ENCODE measurements around the gene CREBRF. TPM values are rescaled to one million over a fixed set of nuclear protein-coding genes. Genes with fewer than 3 reads are reported as not detected.

Gene CREBRF
- total and polyA plus RNA-seq, 2 donors (not counting 1 experiment from before 2014, with no cell fraction given) = 29.7 to 89.7 TPM

- Histone ChIP-seq H3K9me3 (ENCODE audit: control extremely low read depth in 1 of 3, control insufficient read depth in 2 of 3, insufficient read depth in 1 of 3, low read length in 2 of 3) (no peaks in the 10 kb centered on the region), H3K79me2 (ENCODE audit: control insufficient read depth, insufficient read depth, low read length) (no peaks in the 10 kb centered on the region), H3K4me2 (replicated peaks; ENCODE audit: low read depth, low read length, poor library complexity, severe bottlenecking) (no peak overlapping the region), H3K36me3 (replicated peaks in 1 of 2; ENCODE audit: control extremely low read depth in 1 of 2, control insufficient read depth in 1 of 2, extremely low read depth in 1 of 2, insufficient read depth in 2 of 2, low read length in 1 of 2) (peaks cover 0 to 40% of the 10 kb centered on the region in 2 experiments), H3K27ac (ENCODE audit: low read length in 2 of 2) (no peak overlapping the region), H3K4me3 (ENCODE audit: control extremely low read depth in 1 of 5, extremely low read depth in 1 of 5, insufficient read depth in 1 of 5, low read depth in 2 of 5, low read length in 4 of 5) (no peak overlapping the region), H2AFZ (ENCODE audit: insufficient read depth, low read depth, low read length, poor library complexity, severe bottlenecking) (no peak overlapping the region), H3K9ac (ENCODE audit: low read length) (no peak overlapping the region), H4K20me1 (ENCODE audit: control insufficient read depth, insufficient read depth, low read length, poor library complexity, severe bottlenecking) (no peaks in the 10 kb centered on the region), H3K4me1 (ENCODE audit: control insufficient read depth in 2 of 2, insufficient read depth in 2 of 2, low read length in 2 of 2) (no peaks in the 10 kb centered on the region), H3K27me3 (replicated peaks in 1 of 4; ENCODE audit: control extremely low read depth in 1 of 4, control insufficient read depth in 3 of 4, insufficient read depth in 4 of 4, low read length in 3 of 4) (no peaks in the 10 kb centered on the region)
- Mint-ChIP-seq H3K4me1 (no peaks in the 10 kb centered on the region), H3K27ac (no peak overlapping the region), H3K4me3 (no peak overlapping the region), H3K27me3 (no peaks in the 10 kb centered on the region), H3K9me3 (ENCODE audit: insufficient read depth) (no peaks in the 10 kb centered on the region)
- ATAC-seq (ENCODE audit: low read depth) = no peak
- WGBS (ENCODE audit: insufficient coverage) = 89% methylated on average over 6 of the region's 7 CpGs
- CTCF ChIA-PET = no interaction called here
- TF ChIP-seq CTCF (IDR thresholded peaks at IDR 0.05) (no peak), EZH2 (IDR thresholded peaks at IDR 0.05; ENCODE audit: borderline replicate concordance, insufficient read depth, low read depth, low read length, poor library complexity, severe bottlenecking) (no peak)
- intact Hi-C loops (cut with micrococcal nuclease) = no loop called here
- POLR2A ChIA-PET = no interaction called here
- no peak for DNase-seq
Observed at GRCh38 chr5:173163219-173163618, 107.1 kb downstream of the CREBRF start.

GRCh38 chr5:173165177-173166016 is 109.2 kb downstream of the CREBRF start:
- no peak for ATAC-seq (ENCODE audit: low read depth)
- no peaks in the 10 kb centered on the region for H3K9me3 Mint-ChIP-seq (ENCODE audit: insufficient read depth)
- no peak overlapping the region for H3K4me3 Mint-ChIP-seq
- H3K79me2 ChIP-seq (ENCODE audit: control insufficient read depth, insufficient read depth, low read length) = no peaks in the 10 kb centered on the region
- no peak overlapping the region for H3K9ac ChIP-seq (ENCODE audit: low read length)
- 94% methylated on average over 2 of the region's 2 CpGs for WGBS (ENCODE audit: insufficient coverage)
- no peak overlapping the region for H3K27ac ChIP-seq (ENCODE audit: low read length in 2 of 2)
- H3K27ac Mint-ChIP-seq = no peak overlapping the region
- DNase-seq = no peak
- no peaks in the 10 kb centered on the region for H3K4me1 Mint-ChIP-seq
- CTCF ChIA-PET = no interaction called here
- peaks cover 0 to 30% of the 10 kb centered on the region in 2 experiments for H3K36me3 ChIP-seq (replicated peaks in 1 of 2; ENCODE audit: control extremely low read depth in 1 of 2, control insufficient read depth in 1 of 2, extremely low read depth in 1 of 2, insufficient read depth in 2 of 2, low read length in 1 of 2)
- H3K27me3 ChIP-seq (replicated peaks in 1 of 4; ENCODE audit: control extremely low read depth in 1 of 4, control insufficient read depth in 3 of 4, insufficient read depth in 4 of 4, low read length in 3 of 4) = no peaks in the 10 kb centered on the region
- H3K4me2 ChIP-seq (replicated peaks; ENCODE audit: low read depth, low read length, poor library complexity, severe bottlenecking) = no peak overlapping the region
- no peaks in the 10 kb centered on the region for H3K9me3 ChIP-seq (ENCODE audit: control extremely low read depth in 1 of 3, control insufficient read depth in 2 of 3, insufficient read depth in 1 of 3, low read length in 2 of 3)
- H3K4me1 ChIP-seq (ENCODE audit: control insufficient read depth in 2 of 2, insufficient read depth in 2 of 2, low read length in 2 of 2) = no peaks in the 10 kb centered on the region
- intact Hi-C loops (cut with micrococcal nuclease) = no loop called here
- POLR2A ChIA-PET = no interaction called here
- H2AFZ ChIP-seq (ENCODE audit: insufficient read depth, low read depth, low read length, poor library complexity, severe bottlenecking) = no peak overlapping the region
- H3K4me3 ChIP-seq (ENCODE audit: control extremely low read depth in 1 of 5, extremely low read depth in 1 of 5, insufficient read depth in 1 of 5, low read depth in 2 of 5, low read length in 4 of 5) = no peak overlapping the region
- H4K20me1 ChIP-seq (ENCODE audit: control insufficient read depth, insufficient read depth, low read length, poor library complexity, severe bottlenecking) = no peaks in the 10 kb centered on the region
- TF ChIP-seq CTCF (IDR thresholded peaks at IDR 0.05) (no peak), EZH2 (IDR thresholded peaks at IDR 0.05; ENCODE audit: borderline replicate concordance, insufficient read depth, low read depth, low read length, poor library complexity, severe bottlenecking) (no peak)
- H3K27me3 Mint-ChIP-seq = no peaks in the 10 kb centered on the region

Measured in B cell (primary cell).